Lung (tissue), 10 donors: ENCODE results near the gene CLEC18A. TPM values are rescaled to one million over a fixed set of nuclear protein-coding genes. Genes with fewer than 3 reads are reported as not detected.
"Not testable (repeated sequence)": the region's sequence is repeated elsewhere in the genome, so short reads cannot be mapped to it uniquely, and the experiment has no call there.

Source experiments
- ATAC-seq: fragments of 200-7000 bp; cut with Tn5 transposase; one replicate; pipeline ENCODE4 v1.9.1; 2020; ENCODE audit warnings: moderate number of reproducible peaks; ENCODE audit not compliant: insufficient read depth, low FRiP score
- DNase-seq, 3 donors: peaks; one replicate each; pipeline ENCODE4 v3.0.0-alpha.2; 2013 to 2017
- H3K27ac ChIP-seq, 2 donors: one replicate each; pipeline ENCODE4 v1.5.1; 2013; ENCODE audit warnings: mild to moderate bottlenecking in 2 of 2, moderate library complexity in 2 of 2, control low read depth in 1 of 2, inconsistent platforms in 1 of 2, low read depth in 1 of 2, low read length in 1 of 2
- H3K27me3 ChIP-seq, 3 donors: one replicate each; pipeline ENCODE4 v1.5.1; 2013; ENCODE audit warnings: low read length in 2 of 3; ENCODE audit not compliant: control insufficient read depth in 3 of 3, insufficient read depth in 3 of 3
- H3K36me3 ChIP-seq, 4 donors: one replicate each; pipeline ENCODE4 v1.5.1; 2013; ENCODE audit warnings: low read length in 4 of 4, mild to moderate bottlenecking in 1 of 4, moderate library complexity in 1 of 4; ENCODE audit not compliant: control insufficient read depth in 4 of 4, insufficient read depth in 4 of 4
- H3K4me1 ChIP-seq, 5 donors: one replicate each; pipeline ENCODE4 v1.5.1; 2013; ENCODE audit warnings: low read length in 5 of 5, mild to moderate bottlenecking in 2 of 5, moderate library complexity in 1 of 5; ENCODE audit not compliant: control insufficient read depth in 5 of 5, insufficient read depth in 5 of 5
- H3K4me3 ChIP-seq: one replicate; pipeline ENCODE4 v1.5.1; 2013; ENCODE audit warnings: mild to moderate bottlenecking, control low read depth, moderate library complexity
- H3K9ac ChIP-seq, 2 donors: one replicate each; pipeline ENCODE4 v1.5.1; 2013; ENCODE audit warnings: low read length in 2 of 2, control low read depth in 1 of 2; ENCODE audit not compliant: insufficient read depth in 1 of 2
- H3K9me3 ChIP-seq, 4 donors: one replicate each; pipeline ENCODE4 v1.5.1; 2013; ENCODE audit warnings: low read length in 3 of 4, mild to moderate bottlenecking in 1 of 4, moderate library complexity in 1 of 4; ENCODE audit not compliant: control insufficient read depth in 4 of 4, insufficient read depth in 3 of 4
- WGBS, 2 donors: extraction: QIAGEN DNeasy Blood & Tissue Kit; methylation state at CpG; one replicate each; pipeline ENCODE4 v1.1.7; 2013; 5-methylcytosine and 5-hydroxymethylcytosine counted together
- polyA plus RNA-seq, 2 donors: library from polyadenylated mRNA; stranded (reverse); fragments of 200-250 nt; gene quantifications; one replicate each; pipeline ENCODE4 v1.2.1, GENCODE V29; 2013
- total RNA-seq, 2 donors: library from RNA; depleted of rRNA in 1 of 2; stranded (reverse); fragments of >200 nt in 1 of 2; gene quantifications; one replicate each; pipeline ENCODE4 v1.2.1, GENCODE V29; 2014 to 2021
- donor health status: Bipolar disorder and iron deficiency.
- donor health status: healthy.
- donor health status: DM: yes; HTN: yes; CAD: no.

CLEC18A gene
- total and polyA plus RNA-seq, 4 donors, result 1.2 to 2.9 (median 1.5) TPM

- ATAC-seq, H3K27ac ChIP-seq: not testable (repeated sequence)
Measured at GRCh38 chr16:69963312-69963711, 12.2 kb downstream of the CLEC18A start.

GRCh38 chr16:69964960-69965660, 14.0 kb downstream of the CLEC18A start:
- H3K27me3 ChIP-seq, H3K36me3 ChIP-seq, H3K4me1 ChIP-seq, H3K27ac ChIP-seq, H3K9me3 ChIP-seq, H3K9ac ChIP-seq, H3K4me3 ChIP-seq: not testable (repeated sequence)
- 13 to 19% methylated on average over 9 to 53 of the region's 68 CpGs for WGBS, 2 donors
- ATAC-seq (peak; percentile 93), DNase-seq (peak; percentile 42 to 72 (median 54))

More at GRCh38 chr16:69963312-69963711, 12.2 kb downstream of the CLEC18A start:
- H3K4me1 ChIP-seq, H3K36me3 ChIP-seq, H3K4me3 ChIP-seq, H3K9me3 ChIP-seq, H3K9ac ChIP-seq, DNase-seq, H3K27me3 ChIP-seq: not testable (repeated sequence)
- 98 to 100% methylated on average over 3 to 6 of the region's 9 CpGs for WGBS, 2 donors

GRCh38 chr16:69965661-69966054, 14.5 kb downstream of the CLEC18A start:
- H3K4me3 ChIP-seq, DNase-seq, H3K4me1 ChIP-seq, H3K9ac ChIP-seq, H3K27me3 ChIP-seq, H3K9me3 ChIP-seq, H3K27ac ChIP-seq, H3K36me3 ChIP-seq: not testable (repeated sequence)
- WGBS, 2 donors, result 25% methylated on average over 5 of the region's 24 CpGs; no CpG with 5 or more reads in 1 of the 2 donors
- ATAC-seq, result peak; percentile 14

- ATAC-seq, H3K9ac ChIP-seq, H3K27ac ChIP-seq, H3K9me3 ChIP-seq, H3K36me3 ChIP-seq, H3K27me3 ChIP-seq, DNase-seq, H3K4me1 ChIP-seq, H3K4me3 ChIP-seq: not testable (repeated sequence)
- no CpG with 5 or more reads among the region's 5 CpGs for WGBS, 2 donors
Measured at GRCh38 chr16:69967688-69968087, 16.6 kb downstream of the CLEC18A start.

GRCh38 chr16:69968125-69968524, 17.0 kb downstream of the CLEC18A start:
- not testable (repeated sequence) for H3K9ac ChIP-seq, H3K27me3 ChIP-seq, H3K4me1 ChIP-seq, DNase-seq, H3K4me3 ChIP-seq, H3K27ac ChIP-seq, H3K36me3 ChIP-seq, ATAC-seq, H3K9me3 ChIP-seq
- no CpG with 5 or more reads among the region's 10 CpGs for WGBS, 2 donors

- WGBS, 2 donors, result 78 to 95% methylated on average over 1 to 4 of the region's 4 CpGs
Measured at GRCh38 chr16:69969657-69970056, 18.5 kb downstream of the CLEC18A start.

GRCh38 chr16:69972120-69972519, 21.0 kb downstream of the CLEC18A start:
- not testable (repeated sequence) for ATAC-seq, H3K9ac ChIP-seq
- WGBS, 2 donors, result 82% methylated on average over 5 of the region's 7 CpGs; no CpG with 5 or more reads in 1 of the 2 donors

More at GRCh38 chr16:69969657-69970056, 18.5 kb downstream of the CLEC18A start:
- H3K4me1 ChIP-seq, H3K9me3 ChIP-seq, H3K9ac ChIP-seq, H3K27me3 ChIP-seq, DNase-seq, ATAC-seq, H3K4me3 ChIP-seq, H3K27ac ChIP-seq, H3K36me3 ChIP-seq: not testable (repeated sequence)

GRCh38 chr16:69972935-69973334, 21.8 kb downstream of the CLEC18A start:
- not testable (repeated sequence) for H3K9me3 ChIP-seq, H3K27me3 ChIP-seq, H3K4me1 ChIP-seq, H3K9ac ChIP-seq, H3K27ac ChIP-seq, H3K36me3 ChIP-seq, ATAC-seq, H3K4me3 ChIP-seq, DNase-seq
- 84 to 85% methylated on average over 2 to 7 of the region's 8 CpGs for WGBS, 2 donors

More at GRCh38 chr16:69972120-69972519, 21.0 kb downstream of the CLEC18A start:
- H3K9me3 ChIP-seq, H3K27ac ChIP-seq, H3K27me3 ChIP-seq, H3K4me3 ChIP-seq, H3K4me1 ChIP-seq, H3K36me3 ChIP-seq, DNase-seq: not testable (repeated sequence)
